LNCAP (cell line): ENCODE data around the gene OR2T3.
"Not testable (repeated sequence)": the region's sequence is repeated elsewhere in the genome, so short reads cannot be mapped to it uniquely, and the experiment has no call there.

ENCODE experiments used
- TF ChIP-seq, protein P1 (sequence below): fragments of 450-650 bp; IDR thresholded peaks from 2 replicates; pipeline ENCODE4 v1.5.1; 2017; ENCODE audit warnings: mild to moderate bottlenecking

The OR2T3 gene, protein sequence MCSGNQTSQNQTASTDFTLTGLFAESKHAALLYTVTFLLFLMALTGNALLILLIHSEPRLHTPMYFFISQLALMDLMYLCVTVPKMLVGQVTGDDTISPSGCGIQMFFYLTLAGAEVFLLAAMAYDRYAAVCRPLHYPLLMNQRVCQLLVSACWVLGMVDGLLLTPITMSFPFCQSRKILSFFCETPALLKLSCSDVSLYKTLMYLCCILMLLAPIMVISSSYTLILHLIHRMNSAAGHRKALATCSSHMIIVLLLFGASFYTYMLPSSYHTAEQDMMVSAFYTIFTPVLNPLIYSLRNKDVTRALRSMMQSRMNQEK

DNA sequence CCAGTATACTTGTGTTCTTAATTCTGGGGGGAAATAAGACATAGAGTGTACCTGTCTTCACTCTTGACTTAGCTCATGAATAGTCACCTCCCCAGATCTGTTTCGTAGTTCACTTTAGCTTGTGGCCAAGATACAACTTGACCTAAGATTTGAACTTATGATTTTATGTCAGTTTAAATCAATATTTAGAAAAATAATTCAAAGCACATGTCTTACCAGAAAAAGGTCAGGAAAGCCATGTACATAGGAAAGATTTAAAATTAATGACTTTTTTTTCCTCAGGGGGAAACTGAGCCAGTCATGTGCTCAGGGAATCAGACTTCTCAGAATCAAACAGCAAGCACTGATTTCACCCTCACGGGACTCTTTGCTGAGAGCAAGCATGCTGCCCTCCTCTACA lies at the start of gene OR2T3:
Gene OR2T3, plus strand, starts transcription at position 301 of the 400 bp plus-strand sequence. Its CDS starts 0 bp downstream, at position 301.
- TF ChIP-seq, protein P1, sequence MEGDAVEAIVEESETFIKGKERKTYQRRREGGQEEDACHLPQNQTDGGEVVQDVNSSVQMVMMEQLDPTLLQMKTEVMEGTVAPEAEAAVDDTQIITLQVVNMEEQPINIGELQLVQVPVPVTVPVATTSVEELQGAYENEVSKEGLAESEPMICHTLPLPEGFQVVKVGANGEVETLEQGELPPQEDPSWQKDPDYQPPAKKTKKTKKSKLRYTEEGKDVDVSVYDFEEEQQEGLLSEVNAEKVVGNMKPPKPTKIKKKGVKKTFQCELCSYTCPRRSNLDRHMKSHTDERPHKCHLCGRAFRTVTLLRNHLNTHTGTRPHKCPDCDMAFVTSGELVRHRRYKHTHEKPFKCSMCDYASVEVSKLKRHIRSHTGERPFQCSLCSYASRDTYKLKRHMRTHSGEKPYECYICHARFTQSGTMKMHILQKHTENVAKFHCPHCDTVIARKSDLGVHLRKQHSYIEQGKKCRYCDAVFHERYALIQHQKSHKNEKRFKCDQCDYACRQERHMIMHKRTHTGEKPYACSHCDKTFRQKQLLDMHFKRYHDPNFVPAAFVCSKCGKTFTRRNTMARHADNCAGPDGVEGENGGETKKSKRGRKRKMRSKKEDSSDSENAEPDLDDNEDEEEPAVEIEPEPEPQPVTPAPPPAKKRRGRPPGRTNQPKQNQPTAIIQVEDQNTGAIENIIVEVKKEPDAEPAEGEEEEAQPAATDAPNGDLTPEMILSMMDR: not testable (repeated sequence)

DNA sequence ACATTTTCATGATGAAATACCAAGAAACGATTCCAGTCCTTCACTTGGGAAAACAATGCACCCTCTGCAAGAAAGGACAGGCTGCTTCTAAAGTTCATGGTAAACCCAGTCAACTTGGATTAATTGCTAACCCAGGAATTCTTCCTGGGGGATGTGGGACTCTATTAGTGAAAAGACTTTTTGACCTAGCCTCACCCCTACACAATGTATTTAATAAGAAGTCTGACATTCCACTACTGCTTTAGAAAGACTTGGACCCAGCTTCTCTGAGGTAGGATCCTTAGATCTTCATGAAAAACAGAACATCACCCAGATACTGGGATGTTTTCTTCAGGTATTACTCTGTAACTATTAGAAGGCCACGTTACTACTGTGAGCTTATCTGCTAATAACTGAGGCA lies 27.8 kb upstream of the OR2T3 start, which contains the start of gene OR2T2:
Gene OR2T2, plus strand, starts transcription at position 239 of the 400 bp plus-strand sequence. CDS start 7,161 bp downstream, outside the sequence.
- TF ChIP-seq, protein P1: not testable (repeated sequence)

DNA sequence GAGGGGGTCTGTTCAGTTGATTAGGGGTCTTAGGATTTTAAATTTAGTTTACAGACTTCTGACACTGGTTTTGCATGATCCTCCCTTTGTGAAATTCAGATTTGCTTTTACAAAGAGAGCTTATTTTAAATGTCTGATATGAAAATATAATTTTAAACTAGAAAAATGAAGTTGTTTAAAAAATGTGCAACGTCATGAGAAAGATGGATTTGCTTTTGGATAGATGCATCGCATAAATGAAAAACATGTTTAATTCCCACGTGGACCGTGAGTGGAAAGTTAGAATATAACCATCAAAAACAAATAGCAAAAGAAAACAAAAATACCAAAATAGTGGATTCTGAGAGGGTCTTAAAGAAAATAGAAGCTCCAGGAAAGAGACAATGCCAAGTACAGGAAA lies 2.0 kb upstream of the OR2T3 start:
- TF ChIP-seq, protein P1: no peak

DNA sequence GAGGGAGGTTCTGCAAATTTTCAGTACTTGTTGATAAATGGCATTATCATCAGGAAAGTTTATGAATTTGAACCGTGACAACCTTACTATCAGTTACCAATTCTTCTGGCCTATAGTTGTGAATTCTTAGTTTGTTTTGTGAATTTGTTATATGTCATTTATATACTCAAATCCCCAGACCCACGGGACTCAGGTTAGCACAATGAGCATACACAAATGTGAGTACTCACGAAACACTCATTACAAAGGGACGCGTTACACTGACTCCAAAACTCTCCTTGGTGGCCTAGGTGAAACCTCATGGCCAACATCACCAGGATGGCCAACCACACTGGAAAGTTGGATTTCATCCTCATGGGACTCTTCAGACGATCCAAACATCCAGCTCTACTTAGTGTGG lies 15.1 kb downstream of the OR2T3 start, which contains the start of gene OR2T5:
Gene OR2T5, plus strand, starts transcription at position 301 of the 400 bp plus-strand sequence. Its CDS starts 0 bp downstream, at position 301.
- TF ChIP-seq, protein P1: not testable (repeated sequence)

DNA sequence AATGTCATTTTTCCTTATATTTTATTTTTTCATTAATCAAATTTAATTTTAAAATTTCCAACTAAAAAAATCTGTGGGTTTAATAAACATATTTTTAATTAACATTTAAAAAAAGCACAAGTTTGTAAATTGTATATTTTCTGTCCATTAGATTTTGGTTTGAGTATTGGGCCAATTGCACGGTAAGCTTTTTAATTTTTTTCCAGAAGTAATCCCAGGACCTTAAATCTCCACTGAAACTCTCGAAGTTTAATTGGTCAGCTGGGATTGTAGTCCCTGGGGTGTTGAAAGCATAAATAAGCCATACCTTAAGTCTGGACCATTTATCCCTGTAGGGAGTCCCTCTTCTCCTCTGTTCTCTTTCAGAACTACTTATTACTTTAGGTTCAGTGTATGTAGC lies 34.6 kb downstream of the OR2T3 start, which contains the start of gene OR2G6:
Gene OR2G6, plus strand, starts transcription at position 301 of the 400 bp plus-strand sequence. CDS start 13,574 bp downstream, outside the sequence.
- TF ChIP-seq, protein P1: not testable (repeated sequence)

DNA sequence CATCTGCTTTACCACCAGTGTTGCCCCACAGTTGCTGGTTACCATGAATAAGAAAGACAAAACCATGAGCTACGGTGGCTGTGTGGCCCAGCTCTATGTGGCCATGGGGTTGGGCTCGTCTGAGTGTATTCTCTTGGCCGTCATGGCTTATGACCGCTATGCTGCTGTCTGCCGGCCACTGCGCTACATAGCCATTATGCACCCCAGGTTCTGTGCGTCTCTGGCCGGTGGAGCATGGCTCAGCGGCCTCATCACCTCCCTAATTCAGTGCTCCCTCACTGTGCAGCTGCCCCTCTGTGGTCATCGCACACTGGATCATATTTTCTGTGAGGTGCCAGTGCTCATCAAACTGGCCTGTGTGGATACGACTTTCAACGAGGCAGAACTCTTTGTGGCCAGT lies 48.7 kb downstream of the OR2T3 start:
- TF ChIP-seq, protein P1: no peak
